ENCODE results near the gene CTBP2.

- TF ChIP-seq BHLHE40 (IDR thresholded peaks at IDR 0.05; ENCODE audit: borderline replicate concordance) = no peak
- TF ChIP-seq SUZ12 (IDR thresholded peaks at IDR 0.05) = no peak
- no peak for TF ChIP-seq L3MBTL2 (conservative IDR thresholded peaks at IDR 0.05)
- TF ChIP-seq PKNOX1 (IDR thresholded peaks at IDR 0.05) = no peak
These were observed 41.7 kb downstream of the CTBP2 start for GRCh38 chr10:125118701-125119100.
